GM23338 (cell line): Measurements from ENCODE around the gene GALC. TPM values are rescaled to one million over a fixed set of nuclear protein-coding genes. Genes with fewer than 3 reads are reported as not detected.

Experiments
- ATAC-seq: fragments of 200-7000 bp; cut with Tn5 transposase; 3 replicates; pipeline ENCODE4 v1.9.1; 2020
- DNase-seq: peaks from one replicate; pipeline ENCODE4 v3.0.0-alpha.2; 2015; ENCODE audit warnings: low spot score
- H2AFZ ChIP-seq: fragments of 200-600 bp; sonication (generic); 2 replicates; pipeline ENCODE4 v1.8.0; 2016; ENCODE audit warnings: antibody characterized with exemption, mild to moderate bottlenecking, moderate library complexity
- H3F3A ChIP-seq: fragments of 200-600 bp; sonication (generic); replicated peaks from 2 replicates; pipeline ENCODE4 v1.8.0; 2017; ENCODE audit warnings: antibody characterized with exemption, mixed run types, low read depth
- H3K27ac ChIP-seq: fragments of 200-600 bp; sonication (generic); 2 replicates; pipeline ENCODE4 v1.6.1; 2016; ENCODE audit warnings: low read depth
- H3K27me3 ChIP-seq: fragments of 200-600 bp; sonication (generic); 2 replicates; pipeline ENCODE4 v1.8.0; 2016; ENCODE audit warnings: mild to moderate bottlenecking, mixed run types, moderate library complexity; ENCODE audit not compliant: insufficient read depth
- H3K36me3 ChIP-seq: fragments of 200-600 bp; sonication (generic); 2 replicates; pipeline ENCODE4 v1.8.0; 2016; ENCODE audit warnings: mild to moderate bottlenecking; ENCODE audit not compliant: insufficient read depth
- H3K4me1 ChIP-seq: fragments of 200-600 bp; sonication (generic); 2 replicates; pipeline ENCODE4 v1.8.0; 2016; ENCODE audit warnings: mild to moderate bottlenecking, moderate library complexity; ENCODE audit not compliant: insufficient read depth
- H3K4me2 ChIP-seq: fragments of 200-600 bp; sonication (generic); 2 replicates; pipeline ENCODE4 v1.7.1; 2017; ENCODE audit warnings: mixed run types
- H3K4me3 ChIP-seq: fragments of 200-600 bp; sonication (generic); 2 replicates; pipeline ENCODE4 v1.6.1; 2016; ENCODE audit warnings: mixed run types
- H3K79me2 ChIP-seq: fragments of 200-600 bp; sonication (generic); replicated peaks from 2 replicates; pipeline ENCODE4 v1.8.0; 2017; ENCODE audit warnings: mild to moderate bottlenecking; ENCODE audit not compliant: insufficient read depth
- H3K9me2 ChIP-seq: fragments of 200-600 bp; sonication (generic); 2 replicates; pipeline ENCODE4 v1.8.0; 2017; ENCODE audit not compliant: insufficient read depth
- H4K20me1 ChIP-seq: fragments of 200-600 bp; sonication (generic); replicated peaks from 2 replicates; pipeline ENCODE4 v1.8.0; 2017; ENCODE audit warnings: mild to moderate bottlenecking; ENCODE audit not compliant: insufficient read depth
- H3K27ac Mint-ChIP-seq: 2 replicates; pipeline ENCODE4 v1.8.0; 2020; ENCODE audit warnings: inconsistent platforms, mild to moderate bottlenecking, moderate library complexity, mixed read lengths
- H3K27me3 Mint-ChIP-seq: 3 replicates; pipeline ENCODE4 v1.8.0; 2022; ENCODE audit warnings: low read depth, mild to moderate bottlenecking, moderate library complexity, mixed read lengths, inconsistent platforms; ENCODE audit not compliant: insufficient read depth, poor library complexity
- H3K36me3 Mint-ChIP-seq: 3 replicates; pipeline ENCODE4 v1.8.0; 2021; ENCODE audit warnings: low read depth, mild to moderate bottlenecking, inconsistent platforms, moderate library complexity, mixed read lengths
- H3K4me1 Mint-ChIP-seq: 3 replicates; pipeline ENCODE4 v1.8.0; 2020; ENCODE audit warnings: mild to moderate bottlenecking, inconsistent platforms, mixed read lengths
- H3K4me3 Mint-ChIP-seq: 3 replicates; pipeline ENCODE4 v1.8.0; 2021; ENCODE audit warnings: moderate library complexity, mild to moderate bottlenecking, inconsistent platforms, mixed read lengths
- H3K9me3 Mint-ChIP-seq: 3 replicates; pipeline ENCODE4 v1.8.0; 2020; ENCODE audit warnings: moderate library complexity, mild to moderate bottlenecking, inconsistent platforms, mixed read lengths
- NANOG ChIP-seq: IDR thresholded peaks from 2 replicates; pipeline ENCODE4 v1.6.1; 2016; ENCODE audit warnings: antibody characterized with exemption, borderline replicate concordance
- POLR2AphosphoS5 ChIP-seq: IDR thresholded peaks from 2 replicates; pipeline ENCODE4 v1.6.1; 2016; ENCODE audit warnings: antibody characterized with exemption, low read depth
- STAT1 ChIP-seq: IDR thresholded peaks from one replicate; pipeline ENCODE4 v1.6.1; 2016; ENCODE audit warnings: antibody characterized with exemption; ENCODE audit not compliant: unreplicated experiment
- polyA plus RNA-seq: library from polyadenylated mRNA; unstranded; fragments of >200 nt; fragmentation: Nextera tagmentation; extraction: Ambion mirVana; gene quantifications from 2 replicates; pipeline ENCODE4 v1.2.1, GENCODE V29; 2016
- total RNA-seq: library from RNA; depleted of rRNA; stranded (reverse); fragments of >200 nt; shearing (Covaris generic); gene quantifications from 2 replicates; pipeline ENCODE4 v1.2.3, GENCODE V29; 2014
- TF ChIP-seq, protein P1 (sequence below), 2 experiments: fragments of 200-600 bp in 1 of 2; sonication (generic) in 1 of 2; conservative IDR thresholded peaks; 2 replicates each; pipeline versions ENCODE4 v1.5.1 to v1.6.1; 2016 to 2017; ENCODE audit warnings: antibody characterized with exemption in 2 of 2, low read depth in 2 of 2, mild to moderate bottlenecking in 2 of 2, moderate library complexity in 1 of 2
- TF ChIP-seq, protein P2 (sequence below): IDR thresholded peaks from one replicate; pipeline ENCODE4 v1.6.1; 2018; ENCODE audit warnings: antibody characterized with exemption; ENCODE audit not compliant: unreplicated experiment
- TF ChIP-seq, protein P3 (sequence below): IDR thresholded peaks from 2 replicates; pipeline ENCODE4 v1.6.1; 2016; ENCODE audit warnings: antibody characterized with exemption

The GALC gene
- total and polyA plus RNA-seq, 2 experiments from 2014 or later = 3.4 to 12.9 TPM

DNA sequence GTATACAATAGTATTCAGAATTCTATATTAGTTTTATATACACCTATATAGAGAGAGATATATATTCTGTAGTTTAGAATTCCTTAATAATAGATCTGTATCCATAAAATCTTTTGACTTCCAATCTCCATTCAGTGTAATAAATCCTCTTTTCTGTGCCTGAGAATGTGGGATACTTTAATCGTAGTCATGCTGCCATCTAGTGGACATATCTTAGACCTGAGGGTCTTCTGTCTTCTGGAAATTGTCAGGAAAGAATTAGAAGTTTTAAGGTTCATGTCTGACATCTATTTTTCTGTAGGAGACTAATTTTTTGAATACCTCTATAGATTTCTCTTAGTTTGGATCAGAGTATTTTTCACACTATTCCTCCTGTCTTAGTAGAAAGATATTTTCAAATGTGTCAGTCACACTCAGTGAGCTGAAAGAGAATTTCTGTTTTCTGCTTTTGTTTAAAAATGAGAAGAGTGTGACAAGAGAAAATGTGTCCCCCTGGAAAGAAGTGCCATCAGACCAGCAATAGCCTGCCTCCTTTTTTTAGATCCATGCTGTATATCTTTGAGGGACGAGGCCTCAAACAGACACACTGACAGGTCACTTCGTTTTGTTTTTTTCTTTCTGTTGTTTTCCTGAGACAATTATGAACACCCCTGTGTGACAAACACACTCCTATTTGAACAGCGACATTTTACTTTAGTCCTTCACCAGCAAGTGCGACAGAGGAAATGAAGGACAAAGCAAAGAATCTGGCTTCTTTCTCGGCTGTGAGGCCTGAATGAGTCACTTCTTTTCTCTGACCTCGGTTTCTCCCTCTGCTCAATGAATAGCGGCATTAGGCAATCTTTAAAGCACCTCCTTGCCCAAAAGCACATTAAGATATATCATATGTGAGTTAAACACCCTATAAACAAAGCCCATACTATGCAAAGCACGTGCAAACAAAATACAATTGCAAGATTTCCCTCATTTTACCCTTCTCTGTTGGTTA is 96.3 kb downstream of the GALC start:
- no peak overlapping the region for H3K4me2 ChIP-seq
- Mint-ChIP-seq H3K4me3 (no peak overlapping the region), H3K27me3 (no peaks in the 10 kb centered on the region), H3K27ac (no peak overlapping the region), H3K36me3 (no peaks in the 10 kb centered on the region), H3K4me1 (no peaks in the 10 kb centered on the region), H3K9me3 (no peaks in the 10 kb centered on the region)
- TF ChIP-seq, protein P1, sequence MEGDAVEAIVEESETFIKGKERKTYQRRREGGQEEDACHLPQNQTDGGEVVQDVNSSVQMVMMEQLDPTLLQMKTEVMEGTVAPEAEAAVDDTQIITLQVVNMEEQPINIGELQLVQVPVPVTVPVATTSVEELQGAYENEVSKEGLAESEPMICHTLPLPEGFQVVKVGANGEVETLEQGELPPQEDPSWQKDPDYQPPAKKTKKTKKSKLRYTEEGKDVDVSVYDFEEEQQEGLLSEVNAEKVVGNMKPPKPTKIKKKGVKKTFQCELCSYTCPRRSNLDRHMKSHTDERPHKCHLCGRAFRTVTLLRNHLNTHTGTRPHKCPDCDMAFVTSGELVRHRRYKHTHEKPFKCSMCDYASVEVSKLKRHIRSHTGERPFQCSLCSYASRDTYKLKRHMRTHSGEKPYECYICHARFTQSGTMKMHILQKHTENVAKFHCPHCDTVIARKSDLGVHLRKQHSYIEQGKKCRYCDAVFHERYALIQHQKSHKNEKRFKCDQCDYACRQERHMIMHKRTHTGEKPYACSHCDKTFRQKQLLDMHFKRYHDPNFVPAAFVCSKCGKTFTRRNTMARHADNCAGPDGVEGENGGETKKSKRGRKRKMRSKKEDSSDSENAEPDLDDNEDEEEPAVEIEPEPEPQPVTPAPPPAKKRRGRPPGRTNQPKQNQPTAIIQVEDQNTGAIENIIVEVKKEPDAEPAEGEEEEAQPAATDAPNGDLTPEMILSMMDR (conservative IDR thresholded peaks at IDR 0.05; ENCODE audit: low read depth in 2 of 2) = peak; percentile 75 to 94
- TF ChIP-seq POLR2AphosphoS5 (no peak), STAT1 (no peak), NANOG (no peak)
- H3K4me1 ChIP-seq = no peaks in the 10 kb centered on the region
- no peaks in the 10 kb centered on the region for H3K36me3 ChIP-seq
- H3K4me3 ChIP-seq = no peak overlapping the region
- H3F3A ChIP-seq = no peaks in the 10 kb centered on the region
- no peaks in the 10 kb centered on the region for H3K27me3 ChIP-seq
- H2AFZ ChIP-seq = 0 out of 2 replicates have a peak overlapping the region, but pooled peaks have one; percentile 15
- DNase-seq (peak; percentile 81), ATAC-seq (peak; percentile 64)
- no peak overlapping the region for H3K27ac ChIP-seq
- no peaks in the 10 kb centered on the region for H3K9me2 ChIP-seq
- H3K79me2 ChIP-seq = no peaks in the 10 kb centered on the region
- H4K20me1 ChIP-seq = no peaks in the 10 kb centered on the region

DNA sequence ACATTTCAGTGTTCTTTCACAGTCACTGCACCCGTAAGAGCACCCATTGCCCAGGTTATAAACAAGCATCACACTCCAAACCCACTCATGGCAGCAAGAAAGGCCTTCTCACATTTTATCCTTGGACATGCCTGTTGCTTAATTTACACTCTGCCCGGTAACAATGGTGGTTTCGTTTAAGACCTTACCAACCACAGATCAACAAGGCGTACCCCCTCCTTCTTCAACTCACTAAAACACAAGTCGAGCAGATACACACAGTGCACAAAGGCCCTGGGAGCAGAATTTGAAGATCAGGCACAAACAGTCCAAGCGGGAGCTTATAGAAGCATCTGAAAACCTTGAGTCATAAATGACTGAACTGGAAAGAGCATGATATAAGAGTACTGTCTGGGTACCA is 98.1 kb downstream of the GALC start:
- Histone ChIP-seq H3K27ac (no peak overlapping the region), H3K4me1 (no peaks in the 10 kb centered on the region), H4K20me1 (no peaks in the 10 kb centered on the region), H3K9me2 (no peaks in the 10 kb centered on the region), H3K27me3 (no peaks in the 10 kb centered on the region), H3K79me2 (no peaks in the 10 kb centered on the region), H3K36me3 (no peaks in the 10 kb centered on the region), H3K4me2 (no peak overlapping the region), H3K4me3 (no peak overlapping the region), H3F3A (no peaks in the 10 kb centered on the region), H2AFZ (peak overlapping the region; percentile 52; the same call in 1 of the 2 replicates)
- no peak for ATAC-seq
- Mint-ChIP-seq H3K9me3 (no peaks in the 10 kb centered on the region), H3K36me3 (no peaks in the 10 kb centered on the region), H3K27me3 (no peaks in the 10 kb centered on the region), H3K27ac (no peak overlapping the region), H3K4me3 (no peak overlapping the region), H3K4me1 (no peaks in the 10 kb centered on the region)
- TF ChIP-seq, protein P2, sequence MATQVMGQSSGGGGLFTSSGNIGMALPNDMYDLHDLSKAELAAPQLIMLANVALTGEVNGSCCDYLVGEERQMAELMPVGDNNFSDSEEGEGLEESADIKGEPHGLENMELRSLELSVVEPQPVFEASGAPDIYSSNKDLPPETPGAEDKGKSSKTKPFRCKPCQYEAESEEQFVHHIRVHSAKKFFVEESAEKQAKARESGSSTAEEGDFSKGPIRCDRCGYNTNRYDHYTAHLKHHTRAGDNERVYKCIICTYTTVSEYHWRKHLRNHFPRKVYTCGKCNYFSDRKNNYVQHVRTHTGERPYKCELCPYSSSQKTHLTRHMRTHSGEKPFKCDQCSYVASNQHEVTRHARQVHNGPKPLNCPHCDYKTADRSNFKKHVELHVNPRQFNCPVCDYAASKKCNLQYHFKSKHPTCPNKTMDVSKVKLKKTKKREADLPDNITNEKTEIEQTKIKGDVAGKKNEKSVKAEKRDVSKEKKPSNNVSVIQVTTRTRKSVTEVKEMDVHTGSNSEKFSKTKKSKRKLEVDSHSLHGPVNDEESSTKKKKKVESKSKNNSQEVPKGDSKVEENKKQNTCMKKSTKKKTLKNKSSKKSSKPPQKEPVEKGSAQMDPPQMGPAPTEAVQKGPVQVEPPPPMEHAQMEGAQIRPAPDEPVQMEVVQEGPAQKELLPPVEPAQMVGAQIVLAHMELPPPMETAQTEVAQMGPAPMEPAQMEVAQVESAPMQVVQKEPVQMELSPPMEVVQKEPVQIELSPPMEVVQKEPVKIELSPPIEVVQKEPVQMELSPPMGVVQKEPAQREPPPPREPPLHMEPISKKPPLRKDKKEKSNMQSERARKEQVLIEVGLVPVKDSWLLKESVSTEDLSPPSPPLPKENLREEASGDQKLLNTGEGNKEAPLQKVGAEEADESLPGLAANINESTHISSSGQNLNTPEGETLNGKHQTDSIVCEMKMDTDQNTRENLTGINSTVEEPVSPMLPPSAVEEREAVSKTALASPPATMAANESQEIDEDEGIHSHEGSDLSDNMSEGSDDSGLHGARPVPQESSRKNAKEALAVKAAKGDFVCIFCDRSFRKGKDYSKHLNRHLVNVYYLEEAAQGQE = no peak
- TF ChIP-seq, protein P3, sequence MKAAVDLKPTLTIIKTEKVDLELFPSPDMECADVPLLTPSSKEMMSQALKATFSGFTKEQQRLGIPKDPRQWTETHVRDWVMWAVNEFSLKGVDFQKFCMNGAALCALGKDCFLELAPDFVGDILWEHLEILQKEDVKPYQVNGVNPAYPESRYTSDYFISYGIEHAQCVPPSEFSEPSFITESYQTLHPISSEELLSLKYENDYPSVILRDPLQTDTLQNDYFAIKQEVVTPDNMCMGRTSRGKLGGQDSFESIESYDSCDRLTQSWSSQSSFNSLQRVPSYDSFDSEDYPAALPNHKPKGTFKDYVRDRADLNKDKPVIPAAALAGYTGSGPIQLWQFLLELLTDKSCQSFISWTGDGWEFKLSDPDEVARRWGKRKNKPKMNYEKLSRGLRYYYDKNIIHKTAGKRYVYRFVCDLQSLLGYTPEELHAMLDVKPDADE = no peak
- TF ChIP-seq, protein P1 (conservative IDR thresholded peaks at IDR 0.05; ENCODE audit: low read depth in 2 of 2) = no peak
- DNase-seq = no peak
